Inflammatory macrophage treated with lipopolysaccharide for 4 hours (primary cell): ENCODE data around the gene NOC2L.
"Not testable (repeated sequence)": the region's sequence is repeated elsewhere in the genome, so short reads cannot be mapped to it uniquely, and the experiment has no call there.

ENCODE experiments used
- DNase-seq: peaks from one replicate; pipeline ENCODE4 v3.0.0-alpha.2; 2020

NOC2L gene

GRCh38 chr1:993379-993995, 34.4 kb upstream of the NOC2L start:
- no peak for DNase-seq

DNA sequence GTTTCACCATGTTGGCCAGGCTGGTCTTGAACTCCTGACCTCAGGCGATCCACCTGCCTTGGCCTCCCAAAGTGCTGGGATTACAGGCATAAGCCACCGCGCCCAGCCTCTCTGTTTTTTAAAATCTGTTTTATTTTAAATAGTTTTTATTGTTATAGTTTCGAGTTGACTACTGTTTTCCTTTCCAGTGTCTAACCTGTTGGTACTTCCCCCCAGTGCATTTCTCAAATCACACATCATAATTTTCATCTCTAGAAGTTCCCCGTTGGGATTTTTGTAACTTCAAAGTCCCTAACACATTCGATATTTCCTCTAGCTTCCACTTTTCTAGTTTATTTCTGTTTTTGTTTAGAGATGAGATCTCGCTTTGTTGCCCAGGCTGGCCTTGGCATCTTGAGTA, 33.3 kb upstream of the NOC2L start:
- DNase-seq, result no peak

- no peak for DNase-seq
Measured at GRCh38 chr1:991895-992294, 32.8 kb upstream of the NOC2L start.

DNA sequence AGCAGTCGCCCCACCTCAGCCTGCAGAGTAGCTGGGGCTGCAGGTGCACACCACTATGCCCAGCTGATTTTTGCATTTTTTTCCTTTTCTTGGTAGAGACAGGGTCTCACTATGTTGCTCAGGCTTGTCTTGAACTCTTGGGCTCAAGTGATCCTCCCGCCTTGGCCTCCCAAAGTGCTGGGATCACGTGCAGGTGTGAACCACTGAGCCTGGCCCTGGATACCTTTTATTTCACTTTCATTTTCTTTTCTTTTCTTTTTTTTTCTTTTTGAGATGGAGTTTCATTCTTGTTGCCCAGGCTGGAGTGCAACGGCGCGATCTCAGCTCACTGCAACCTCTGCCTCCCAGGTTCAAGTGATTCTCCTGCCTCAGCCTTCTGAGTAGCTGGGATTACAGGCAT, 32.2 kb upstream of the NOC2L start:
- DNase-seq, result not testable (repeated sequence)

DNA sequence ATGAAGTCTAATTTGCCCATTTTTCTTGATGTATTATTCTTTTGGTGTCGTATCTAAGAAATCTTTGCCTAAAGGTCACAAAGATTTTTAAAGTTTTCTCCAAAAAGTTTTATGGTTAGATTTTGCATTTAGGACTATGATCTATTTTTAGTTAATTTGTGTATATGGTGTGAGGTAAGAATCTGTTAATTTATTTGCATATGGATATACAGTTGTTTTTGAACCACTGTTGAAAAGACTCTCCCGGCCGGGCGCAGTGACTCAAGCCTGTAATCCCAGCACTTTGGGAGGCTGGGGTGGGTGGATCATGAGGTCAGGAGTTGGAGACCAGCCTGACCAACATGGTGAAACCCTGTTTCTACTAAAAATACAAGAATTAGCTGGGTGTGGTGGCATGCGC, 29.0 kb upstream of the NOC2L start:
- not testable (repeated sequence) for DNase-seq

DNA sequence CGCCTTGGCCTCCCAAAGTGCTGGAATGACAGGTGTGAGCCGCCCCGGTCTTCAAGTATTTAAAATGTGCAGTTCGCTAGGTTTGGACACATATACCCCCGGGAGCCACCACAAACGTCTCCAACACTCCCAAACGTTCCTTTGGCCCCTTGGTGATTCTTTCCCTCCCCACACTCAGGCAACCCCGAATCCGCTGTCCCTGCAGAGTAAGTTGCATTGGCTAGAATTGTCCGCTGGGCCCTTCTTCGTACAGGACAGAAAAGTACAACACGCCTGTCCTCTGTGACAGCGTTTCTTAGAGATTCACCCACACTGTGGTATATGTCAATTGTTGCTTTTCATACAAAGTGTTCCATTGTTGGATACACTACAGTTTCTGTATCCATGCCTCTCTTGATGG, 26.1 kb upstream of the NOC2L start:
- DNase-seq, result no peak

DNA sequence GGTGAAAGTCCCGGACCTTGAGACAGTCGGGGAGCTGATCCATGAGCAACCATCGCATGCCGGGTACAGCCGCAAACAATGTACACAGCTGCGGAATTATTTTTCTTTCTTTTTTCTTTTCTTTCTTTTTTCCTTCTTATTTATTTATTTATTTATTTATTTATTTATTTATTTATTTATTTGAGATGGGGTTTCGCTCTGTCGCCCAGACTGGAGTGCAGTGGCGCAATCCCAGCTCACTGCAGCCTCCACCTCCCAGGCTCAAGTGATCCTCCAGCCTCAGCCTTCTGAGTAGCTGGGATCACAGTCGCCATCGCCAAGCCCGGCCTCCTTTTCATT, 25.4 kb upstream of the NOC2L start:
- DNase-seq, result no peak

- DNase-seq, result no peak
Measured at GRCh38 chr1:983798-984475, 24.9 kb upstream of the NOC2L start.

DNA sequence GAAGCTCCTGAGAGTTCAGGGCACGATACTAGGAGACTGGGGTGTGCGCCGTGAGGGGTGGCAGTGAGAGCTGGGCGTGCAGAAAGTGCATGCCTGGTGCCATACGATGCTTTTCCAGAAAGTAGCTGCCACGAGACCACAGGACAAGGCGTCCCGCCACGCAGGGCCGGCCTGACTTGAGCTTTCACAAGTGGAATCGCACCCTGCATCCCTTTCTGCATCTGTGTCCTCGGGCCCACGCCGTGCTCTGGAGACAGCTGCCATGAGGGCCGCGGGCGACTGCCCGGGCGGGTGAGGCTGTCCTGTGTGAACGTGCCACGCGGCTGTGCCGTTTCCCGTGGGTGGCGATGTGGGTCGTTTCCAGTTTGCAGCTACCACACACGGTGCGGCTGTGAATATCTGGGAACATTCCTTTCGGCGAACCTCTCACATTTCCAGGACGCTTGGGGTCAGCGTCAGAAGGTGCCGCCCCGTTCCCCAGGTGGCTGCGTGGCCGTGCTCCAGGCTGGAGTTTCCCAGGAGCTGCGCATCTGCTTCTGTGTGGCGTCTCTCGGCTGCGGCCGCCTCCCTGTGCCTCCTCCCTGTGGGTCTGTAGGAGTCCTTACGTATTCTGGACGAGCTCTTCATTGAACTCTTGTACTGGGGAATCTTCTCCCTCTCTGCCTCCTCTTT, 23.8 kb upstream of the NOC2L start:
- no peak for DNase-seq

DNA sequence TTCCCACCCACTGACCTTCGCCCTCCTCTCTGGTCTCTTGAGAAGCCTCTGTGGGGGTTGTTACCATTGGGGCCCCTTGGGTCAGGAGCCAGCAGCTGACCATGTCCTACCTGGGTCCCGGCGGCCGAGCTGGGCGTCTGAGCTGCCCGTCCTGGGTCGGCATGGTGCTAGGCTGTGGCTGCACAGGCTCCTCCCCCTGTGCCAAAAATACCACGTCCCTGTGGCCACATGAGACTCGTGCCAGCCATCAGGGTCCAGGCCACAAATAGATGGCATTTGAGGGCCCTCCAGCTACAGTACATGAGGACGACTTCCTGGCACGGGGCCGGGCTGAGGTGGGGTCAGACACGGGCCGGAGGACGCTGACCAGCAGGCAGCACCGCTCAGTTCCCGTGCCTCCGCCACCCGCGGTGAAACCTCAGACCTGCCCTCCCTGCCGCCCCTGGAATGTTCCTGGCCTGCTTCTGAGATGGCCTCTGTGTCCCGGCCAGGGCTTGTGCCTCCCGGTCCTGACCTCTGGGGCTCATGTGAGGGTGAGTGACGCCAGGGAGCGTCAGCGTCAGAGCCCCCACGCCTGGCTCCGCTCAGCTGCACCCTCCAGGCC, 23.0 kb upstream of the NOC2L start, which contains the start of gene PERM1:
Gene PERM1 (minus strand): TSS at position 139 of the 604 bp plus-strand sequence. CDS start 1,064 bp downstream, outside the sequence.
- no peak for DNase-seq

- no peak for DNase-seq
Measured at GRCh38 chr1:981491-981954, 22.5 kb upstream of the NOC2L start.

GRCh38 chr1:980602-981395, 21.7 kb upstream of the NOC2L start:
- no peak for DNase-seq

- DNase-seq, result no peak
Measured at GRCh38 chr1:980137-980571, 21.1 kb upstream of the NOC2L start.

DNA sequence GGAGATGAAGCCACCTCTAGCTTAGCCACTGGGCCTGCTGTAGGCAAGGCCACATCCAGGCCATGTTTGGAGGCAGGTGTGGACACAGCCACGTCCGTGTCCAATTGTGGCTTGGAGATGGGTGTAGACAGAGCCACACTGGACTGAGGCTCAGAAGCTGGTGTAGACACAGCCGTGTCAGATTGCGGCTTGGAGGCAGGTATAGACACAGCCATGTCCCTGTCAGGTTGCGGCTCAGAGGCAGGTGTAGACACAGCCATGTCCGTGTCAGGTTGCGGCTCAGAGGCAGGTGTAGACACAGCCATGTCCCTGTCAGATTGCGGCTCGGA, 20.7 kb upstream of the NOC2L start:
- DNase-seq, result no peak

GRCh38 chr1:978835-979743, 20.0 kb upstream of the NOC2L start:
- no peak for DNase-seq

- DNase-seq, result no peak
Measured at GRCh38 chr1:978069-978834, 19.2 kb upstream of the NOC2L start.

DNA sequence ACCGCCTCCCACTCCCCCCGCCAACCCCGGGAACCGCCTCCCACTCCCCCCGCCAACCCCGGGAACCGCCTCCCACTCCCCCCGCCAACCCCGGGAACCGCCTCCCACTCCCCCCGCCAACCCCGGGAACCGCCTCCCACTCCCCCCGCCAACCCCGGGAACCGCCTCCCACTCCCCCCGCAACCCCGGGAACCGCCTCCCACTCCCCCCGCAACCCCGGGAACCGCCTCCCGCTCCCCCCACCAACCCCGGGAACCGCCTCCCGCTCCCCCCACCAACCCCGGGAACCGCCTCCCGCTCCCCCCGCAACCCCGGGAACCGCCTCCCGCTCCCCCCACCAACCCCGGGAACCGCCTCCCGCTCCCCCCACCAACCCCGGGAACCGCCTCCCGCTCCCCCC, 17.7 kb upstream of the NOC2L start:
- not testable (repeated sequence) for DNase-seq

DNA sequence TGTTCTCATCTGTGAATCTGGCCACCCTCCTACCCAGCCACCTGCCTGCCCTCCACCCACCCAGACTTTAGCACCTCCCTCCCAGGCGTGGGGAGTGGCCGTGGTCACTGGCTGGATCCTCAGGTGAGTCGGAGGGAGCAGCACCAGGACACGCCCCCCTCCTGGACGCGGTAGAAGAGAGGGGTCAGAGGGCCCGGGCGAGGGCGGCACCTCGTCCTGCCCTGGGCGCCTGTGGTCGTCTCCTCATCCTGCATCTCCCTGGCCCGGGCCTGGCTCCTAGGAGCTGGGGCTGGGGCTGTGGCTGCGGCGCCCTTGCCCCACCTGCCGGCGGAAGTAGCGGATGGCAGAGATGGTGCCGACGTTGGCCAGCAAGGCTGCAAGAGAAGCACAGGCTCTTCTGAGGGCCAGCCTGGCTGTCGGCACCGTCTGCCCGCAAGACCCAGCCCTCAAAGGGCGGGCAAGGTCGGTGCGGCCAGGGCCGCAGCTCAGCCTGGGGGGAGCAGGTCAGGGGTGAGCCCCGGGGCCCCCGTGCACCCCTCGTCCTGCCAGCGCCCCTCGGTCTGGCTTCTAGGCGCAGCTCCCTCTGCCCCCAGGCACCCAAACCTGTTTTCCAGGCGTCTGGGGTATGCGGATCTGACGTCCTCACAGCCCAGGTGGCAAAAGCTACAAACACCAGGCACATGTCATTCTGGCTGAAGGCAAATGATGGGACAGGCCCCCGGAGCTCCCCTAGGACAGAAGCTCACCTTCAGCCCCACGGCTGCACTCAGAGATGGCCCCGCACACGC, 17.0 kb upstream of the NOC2L start:
- DNase-seq, result peak; percentile 70

DNA sequence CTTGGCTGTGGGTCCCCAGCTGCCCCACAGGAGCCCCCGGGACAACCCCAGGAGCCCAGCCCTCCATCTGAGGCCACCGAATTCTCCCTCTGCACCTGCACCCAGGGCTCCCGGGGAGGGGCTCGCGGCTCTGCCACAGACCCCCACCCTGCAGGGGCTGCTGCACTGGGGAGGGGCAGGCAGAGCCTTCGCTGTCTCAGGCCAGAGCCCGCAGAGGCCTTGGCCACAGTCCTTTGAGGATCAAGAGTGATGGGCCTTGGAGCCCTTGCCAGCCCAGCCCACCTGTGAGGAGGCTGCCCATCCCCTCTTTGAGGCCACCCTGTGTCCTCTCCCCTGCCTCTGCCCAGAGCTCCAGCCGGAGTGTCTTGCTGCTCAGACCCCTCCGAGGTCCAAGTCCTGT, 16.3 kb upstream of the NOC2L start:
- DNase-seq, result no peak

- no peak for DNase-seq
Measured at GRCh38 chr1:974687-975328, 15.8 kb upstream of the NOC2L start.
